SK-N-SH (cell line): Measurements from ENCODE around the gene SLC5A1. TPM values are rescaled to one million over a fixed set of nuclear protein-coding genes. Genes with fewer than 3 reads are reported as not detected.

Experiments
- CTCF ChIA-PET: fragments of 300-600, 350-600 bp; formaldehyde crosslinking; extraction: SDS; loops from one replicate; lab custom pipeline; 2021; lab: Yijun Ruan, JAX
- POLR2A ChIA-PET: fragments of 350-600 bp; sonication (Branson Sonifier 250); formaldehyde crosslinking; extraction: SDS; loops from one replicate; lab custom pipeline; 2020; ENCODE audit warnings: antibody characterized with exemption, inconsistent platforms; lab: Yijun Ruan, JAX
- DNase-seq: peaks from one replicate; pipeline ENCODE4 v3.0.0; 2012
- H2AFZ ChIP-seq: fragments of 200-600 bp; sonication (generic); 2 replicates; pipeline ENCODE4 v1.8.1; 2016; ENCODE audit warnings: antibody characterized with exemption, mild to moderate bottlenecking, low read depth
- H3F3A ChIP-seq: fragments of 200-600 bp; sonication (generic); replicated peaks from 2 replicates; pipeline ENCODE3; 2016; ENCODE audit warnings: antibody characterized with exemption, mild to moderate bottlenecking; ENCODE audit not compliant: insufficient read depth
- H3K27ac ChIP-seq, 2 experiments: fragments of 200-500 bp in 1 of 2; fragments of 200-600 bp in 1 of 2; sonication (Bioruptor generic) in 1 of 2; sonication (generic), shearing (Covaris generic) in 1 of 2; 2 replicates each; pipeline versions ENCODE4 v1.5.1 to v1.6.1; 2014 to 2016; ENCODE audit warnings: low read depth in 2 of 2, inconsistent platforms in 1 of 2, low read length in 1 of 2, mild to moderate bottlenecking in 1 of 2, mixed read lengths in 1 of 2
- H3K27me3 ChIP-seq: fragments of 200-600 bp; sonication (generic), shearing (Covaris generic); 2 replicates; pipeline ENCODE4 v1.6.1; 2016; ENCODE audit warnings: mixed run types; ENCODE audit not compliant: insufficient read depth
- H3K36me3 ChIP-seq, 2 experiments: fragments of 200-500 bp in 1 of 2; fragments of 200-600 bp in 1 of 2; sonication (Bioruptor generic) in 1 of 2; sonication (generic) in 1 of 2; replicated peaks in 1 of 2; 2 replicates each; pipeline versions ENCODE3 to v1.5.1; 2014 to 2016; ENCODE audit warnings: low read length in 1 of 2, mild to moderate bottlenecking in 1 of 2; ENCODE audit not compliant: insufficient read depth in 2 of 2, control insufficient read depth in 1 of 2
- H3K4me1 ChIP-seq, 2 experiments: fragments of 200-500 bp in 1 of 2; fragments of 200-600 bp in 1 of 2; sonication (Bioruptor generic) in 1 of 2; sonication (generic), shearing (Covaris generic) in 1 of 2; 2 replicates each; pipeline versions ENCODE4 v1.5.1 to v1.6.1; 2014 to 2016; ENCODE audit warnings: low read depth in 1 of 2, low read length in 1 of 2, mixed run types in 1 of 2; ENCODE audit not compliant: insufficient read depth in 2 of 2, control insufficient read depth in 1 of 2
- H3K4me2 ChIP-seq: fragments of 200-600 bp; sonication (generic), shearing (Covaris generic); 2 replicates; pipeline ENCODE4 v1.6.1; 2017; ENCODE audit warnings: mixed run types
- H3K4me3 ChIP-seq, 2 experiments: fragments of 200-500 bp in 1 of 2; fragments of 200-600 bp in 1 of 2; sonication (Bioruptor generic) in 1 of 2; sonication (generic), shearing (Covaris generic) in 1 of 2; 2 replicates each; pipeline versions ENCODE4 v1.5.1 to v1.8.1; 2014 to 2016; ENCODE audit warnings: low read depth in 2 of 2, inconsistent platforms in 1 of 2, low read length in 1 of 2, mild to moderate bottlenecking in 1 of 2, mixed read lengths in 1 of 2, moderate library complexity in 1 of 2
- H3K79me2 ChIP-seq: fragments of 200-600 bp; sonication (generic); 2 replicates; pipeline ENCODE4 v1.8.1; 2017; ENCODE audit warnings: mild to moderate bottlenecking; ENCODE audit not compliant: insufficient read depth
- H3K9ac ChIP-seq: fragments of 200-600 bp; sonication (generic); 2 replicates; pipeline ENCODE4 v1.6.1; 2017; ENCODE audit warnings: mixed run types
- H3K9me2 ChIP-seq: fragments of 200-600 bp; sonication (generic); 2 replicates; pipeline ENCODE4 v1.6.1; 2017; ENCODE audit warnings: mixed run types
- H3K9me3 ChIP-seq: fragments of 200-600 bp; sonication (generic); 2 replicates; pipeline ENCODE4 v1.6.1; 2017; ENCODE audit warnings: mixed run types, mild to moderate bottlenecking, moderate library complexity
- H4K20me1 ChIP-seq: fragments of 200-600 bp; sonication (generic); 2 replicates; pipeline ENCODE4 v1.6.1; 2017; ENCODE audit warnings: mild to moderate bottlenecking, mixed run types; ENCODE audit not compliant: insufficient read depth
- CHD2 ChIP-seq: fragments of 150-350 bp; IDR thresholded peaks from 2 replicates; pipeline ENCODE4 v1.6.1; 2018; ENCODE audit warnings: low read length; ENCODE audit not compliant: partially characterized antibody
- ELF1 ChIP-seq: IDR thresholded peaks from 2 replicates; pipeline ENCODE4 v1.4.0; 2012
- EZH2phosphoT487 ChIP-seq: fragments of 200-600 bp; sonication (generic); IDR thresholded peaks from 2 replicates; pipeline ENCODE4 v1.6.1; 2017; ENCODE audit warnings: low read depth, mixed run types, mild to moderate bottlenecking, antibody characterized with exemption, moderate library complexity, borderline replicate concordance
- FOSL2 ChIP-seq: IDR thresholded peaks from 2 replicates; pipeline ENCODE4 v1.4.0; 2012; ENCODE audit warnings: low read depth, mild to moderate bottlenecking, moderate library complexity, borderline replicate concordance
- FOXJ3 ChIP-seq: sonication (generic); formaldehyde crosslinking; IDR thresholded peaks from 2 replicates; pipeline ENCODE4 v1.5.1; 2020; ENCODE audit warnings: mild to moderate bottlenecking, missing genetic modification reagents
- FOXM1 ChIP-seq: IDR thresholded peaks from 2 replicates; pipeline ENCODE4 v1.4.0; 2012; ENCODE audit warnings: low read depth, mild to moderate bottlenecking
- GABPA ChIP-seq: IDR thresholded peaks from 2 replicates; pipeline ENCODE4 v1.4.0; 2012; ENCODE audit warnings: low read depth, mild to moderate bottlenecking
- GATA2 ChIP-seq: sonication (generic); formaldehyde crosslinking; IDR thresholded peaks from 2 replicates; pipeline ENCODE4 v1.5.0; 2020; ENCODE audit warnings: mild to moderate bottlenecking, missing genetic modification reagents
- IRF3 ChIP-seq: fragments of 150-350 bp; IDR thresholded peaks from 2 replicates; pipeline ENCODE4 v1.6.1; 2016; ENCODE audit warnings: mild to moderate bottlenecking, low read depth, low read length
- JUND ChIP-seq: IDR thresholded peaks from 2 replicates; pipeline ENCODE4 v1.4.0; 2012
- MEF2A ChIP-seq: IDR thresholded peaks from 2 replicates; pipeline ENCODE4 v1.4.0; 2012; ENCODE audit warnings: low read depth, borderline replicate concordance
- NRF1 ChIP-seq: IDR thresholded peaks from 2 replicates; pipeline ENCODE4 v1.6.1; 2012; ENCODE audit warnings: low read depth, mild to moderate bottlenecking, low read length
- RAD21 ChIP-seq: IDR thresholded peaks from 2 replicates; pipeline ENCODE4 v1.6.1; 2012; ENCODE audit warnings: mild to moderate bottlenecking, low read length
- RCOR1 ChIP-seq: fragments of 150-350 bp; IDR thresholded peaks from 2 replicates; pipeline ENCODE4 v1.6.1; 2017; ENCODE audit warnings: antibody characterized with exemption, low read length
- REST ChIP-seq: IDR thresholded peaks from 2 replicates; pipeline ENCODE4 v1.6.1; 2012; ENCODE audit warnings: mild to moderate bottlenecking, low read depth, low read length, moderate library complexity
- RXRA ChIP-seq: IDR thresholded peaks from 2 replicates; pipeline ENCODE4 v1.4.0; 2012; ENCODE audit warnings: low read depth, mild to moderate bottlenecking, borderline replicate concordance
- SIN3A ChIP-seq: IDR thresholded peaks from 2 replicates; pipeline ENCODE4 v1.6.1; 2012; ENCODE audit warnings: low read depth, mild to moderate bottlenecking, low read length, moderate library complexity, borderline replicate concordance
- TEAD4 ChIP-seq: IDR thresholded peaks from 2 replicates; pipeline ENCODE4 v1.4.0; 2012; ENCODE audit warnings: mild to moderate bottlenecking, borderline replicate concordance; ENCODE audit not compliant: insufficient read depth
- WGBS: methylation state at CpG from one replicate; pipeline ENCODE4 v1.1.6; 2017; ENCODE audit warnings: low lambda C conversion rate; 5-methylcytosine and 5-hydroxymethylcytosine counted together
- polyA plus RNA-seq, 3 experiments: library from polyadenylated mRNA; depleted of rRNA; stranded (reverse); fragments of >200 nt; gene quantifications; 2 replicates each; pipeline ENCODE4 v1.2.3, GENCODE V29; 2012
- TF ChIP-seq, protein P1 (sequence below): fragments of 200-600 bp; sonication (generic); IDR thresholded peaks from 2 replicates; pipeline ENCODE4 v1.6.1; 2017; ENCODE audit warnings: antibody characterized with exemption, mild to moderate bottlenecking, moderate library complexity

Gene SLC5A1
- polyA plus RNA-seq, 1 of the 3 experiments (the other 2 are of a cell fraction): not detected

DNA sequence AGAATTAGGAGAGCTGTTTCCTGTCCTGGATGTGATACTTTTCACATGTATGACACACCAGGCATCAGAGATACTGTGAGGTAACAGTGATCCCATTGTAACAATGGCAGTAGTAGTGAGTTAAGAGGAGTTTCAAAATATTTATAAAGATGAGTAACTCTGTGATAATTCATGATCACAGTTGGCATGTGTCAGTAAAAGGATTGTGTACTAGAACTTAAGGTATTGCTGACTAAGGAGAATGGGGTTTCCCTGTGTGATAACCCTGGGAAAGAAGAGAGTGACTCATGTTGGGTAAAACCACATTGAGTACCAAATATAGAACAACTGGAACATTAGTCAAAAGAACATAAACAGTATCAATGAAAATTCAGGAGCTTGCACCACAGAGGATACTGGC is 22.9 kb upstream of the SLC5A1 start:
- Histone ChIP-seq H3K27ac (no peak overlapping the region), H3K27me3 (no peaks in the 10 kb centered on the region), H3F3A (peaks cover 6% of the 10 kb centered on the region), H3K4me2 (no peak overlapping the region), H3K9me3 (no peaks in the 10 kb centered on the region), H3K4me1 (no peaks in the 10 kb centered on the region), H4K20me1 (no peaks in the 10 kb centered on the region), H2AFZ (no peak overlapping the region), H3K79me2 (no peaks in the 10 kb centered on the region), H3K36me3 (no peaks in the 10 kb centered on the region), H3K4me3 (no peak overlapping the region), H3K9ac (no peak overlapping the region), H3K9me2 (no peaks in the 10 kb centered on the region)
- CTCF ChIA-PET: no interaction called here
- POLR2A ChIA-PET: no interaction called here
- no peak for TF ChIP-seq ELF1
- peak; percentile 34; the same call in 1 of the 2 replicates for TF ChIP-seq MEF2A
- no peak for TF ChIP-seq EZH2phosphoT487
- TF ChIP-seq REST: no peak
- TF ChIP-seq FOSL2: peak; percentile 17; the same call in 1 of the 2 replicates
- TF ChIP-seq, protein P1, sequence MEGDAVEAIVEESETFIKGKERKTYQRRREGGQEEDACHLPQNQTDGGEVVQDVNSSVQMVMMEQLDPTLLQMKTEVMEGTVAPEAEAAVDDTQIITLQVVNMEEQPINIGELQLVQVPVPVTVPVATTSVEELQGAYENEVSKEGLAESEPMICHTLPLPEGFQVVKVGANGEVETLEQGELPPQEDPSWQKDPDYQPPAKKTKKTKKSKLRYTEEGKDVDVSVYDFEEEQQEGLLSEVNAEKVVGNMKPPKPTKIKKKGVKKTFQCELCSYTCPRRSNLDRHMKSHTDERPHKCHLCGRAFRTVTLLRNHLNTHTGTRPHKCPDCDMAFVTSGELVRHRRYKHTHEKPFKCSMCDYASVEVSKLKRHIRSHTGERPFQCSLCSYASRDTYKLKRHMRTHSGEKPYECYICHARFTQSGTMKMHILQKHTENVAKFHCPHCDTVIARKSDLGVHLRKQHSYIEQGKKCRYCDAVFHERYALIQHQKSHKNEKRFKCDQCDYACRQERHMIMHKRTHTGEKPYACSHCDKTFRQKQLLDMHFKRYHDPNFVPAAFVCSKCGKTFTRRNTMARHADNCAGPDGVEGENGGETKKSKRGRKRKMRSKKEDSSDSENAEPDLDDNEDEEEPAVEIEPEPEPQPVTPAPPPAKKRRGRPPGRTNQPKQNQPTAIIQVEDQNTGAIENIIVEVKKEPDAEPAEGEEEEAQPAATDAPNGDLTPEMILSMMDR: no peak
- TF ChIP-seq SIN3A: no peak
- TF ChIP-seq RAD21: no peak
- no peak for TF ChIP-seq IRF3
- TF ChIP-seq NRF1: no peak
- TF ChIP-seq FOXJ3 (CRISPR knock-in tag): no peak
- no peak for DNase-seq

- 13% methylated on average over 3 of the region's 3 CpGs for WGBS
- POLR2A ChIA-PET: no interaction called here
- CTCF ChIA-PET: no interaction called here
- TF ChIP-seq JUND (no peak), GABPA (no peak), FOSL2 (no peak), CHD2 (no peak), GATA2 (no peak), FOXM1 (no peak), RXRA (no peak), IRF3 (no peak), RCOR1 (no peak), TEAD4 (no peak)
- TF ChIP-seq, protein P1: no peak
These were observed 21.3 kb upstream of the SLC5A1 start for GRCh38 chr22:32021716-32022115.

More at GRCh38 chr22:32021716-32022115, 21.3 kb upstream of the SLC5A1 start:
- no peaks in the 10 kb centered on the region for H3K36me3 ChIP-seq
- H3K27ac ChIP-seq: no peak overlapping the region
- H3K27me3 ChIP-seq: no peaks in the 10 kb centered on the region
- no peaks in the 10 kb centered on the region for H3K9me2 ChIP-seq
- H2AFZ ChIP-seq: no peak overlapping the region
- H4K20me1 ChIP-seq: no peaks in the 10 kb centered on the region
- no peaks in the 10 kb centered on the region for H3K9me3 ChIP-seq
- no peak overlapping the region for H3K4me2 ChIP-seq
- no peak overlapping the region for H3K4me3 ChIP-seq
- H3K4me1 ChIP-seq: no peaks in the 10 kb centered on the region
- H3K79me2 ChIP-seq: no peaks in the 10 kb centered on the region
- H3K9ac ChIP-seq: no peak overlapping the region
- H3F3A ChIP-seq: peaks cover 6% of the 10 kb centered on the region
- no peak for DNase-seq
